Peyer's patch (tissue), 4 donors: ENCODE measurements around the gene SCG3.

Source experiments
- POLR2A ChIP-seq, 2 donors: fragments of 450-650 bp; IDR thresholded peaks; one replicate each; pipeline ENCODE4 v1.5.1; 2017; ENCODE audit warnings: antibody characterized with exemption in 2 of 2, mild to moderate bottlenecking in 2 of 2, moderate library complexity in 2 of 2
- TF ChIP-seq, protein P1 (sequence below), 6 experiments: fragments of 450-650 bp in 4 of 6; fragments of 200-600 bp in 2 of 6; sonication (generic) in 1 of 6; IDR thresholded peaks; one replicate each; pipeline ENCODE4 v1.5.1; 2017 to 2019; ENCODE audit warnings: antibody characterized with exemption in 6 of 6, mild to moderate bottlenecking in 3 of 6, moderate library complexity in 1 of 6

GRCh38 chr15:51680321-51680720, 982 bp upstream of the SCG3 start:
- no peak for TF ChIP-seq POLR2A (IDR thresholded peaks at IDR 0.05)
- TF ChIP-seq, protein P1, sequence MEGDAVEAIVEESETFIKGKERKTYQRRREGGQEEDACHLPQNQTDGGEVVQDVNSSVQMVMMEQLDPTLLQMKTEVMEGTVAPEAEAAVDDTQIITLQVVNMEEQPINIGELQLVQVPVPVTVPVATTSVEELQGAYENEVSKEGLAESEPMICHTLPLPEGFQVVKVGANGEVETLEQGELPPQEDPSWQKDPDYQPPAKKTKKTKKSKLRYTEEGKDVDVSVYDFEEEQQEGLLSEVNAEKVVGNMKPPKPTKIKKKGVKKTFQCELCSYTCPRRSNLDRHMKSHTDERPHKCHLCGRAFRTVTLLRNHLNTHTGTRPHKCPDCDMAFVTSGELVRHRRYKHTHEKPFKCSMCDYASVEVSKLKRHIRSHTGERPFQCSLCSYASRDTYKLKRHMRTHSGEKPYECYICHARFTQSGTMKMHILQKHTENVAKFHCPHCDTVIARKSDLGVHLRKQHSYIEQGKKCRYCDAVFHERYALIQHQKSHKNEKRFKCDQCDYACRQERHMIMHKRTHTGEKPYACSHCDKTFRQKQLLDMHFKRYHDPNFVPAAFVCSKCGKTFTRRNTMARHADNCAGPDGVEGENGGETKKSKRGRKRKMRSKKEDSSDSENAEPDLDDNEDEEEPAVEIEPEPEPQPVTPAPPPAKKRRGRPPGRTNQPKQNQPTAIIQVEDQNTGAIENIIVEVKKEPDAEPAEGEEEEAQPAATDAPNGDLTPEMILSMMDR (IDR thresholded peaks at IDR 0.05) = no peak
